Mesenchymal stem cell (in vitro differentiated cells and primary cell): Measurements from ENCODE around the gene SCNN1B.

Experiments used
- DNase-seq: peaks from one replicate; pipeline ENCODE4 v3.0.0-alpha.2; 2013
- H2AFZ ChIP-seq: one replicate; pipeline ENCODE4 v1.6.1; 2013; ENCODE audit warnings: low read depth, mild to moderate bottlenecking, control low read depth, inconsistent platforms, low read length, moderate library complexity
- H2AK5ac ChIP-seq: 2 replicates; pipeline ENCODE4 v1.6.1; 2013; ENCODE audit warnings: low read length, moderate library complexity, mild to moderate bottlenecking, inconsistent platforms; ENCODE audit not compliant: severe bottlenecking
- H2BK120ac ChIP-seq: one replicate; pipeline ENCODE4 v1.6.1; 2013; ENCODE audit warnings: low read depth, mild to moderate bottlenecking, inconsistent platforms, low read length, moderate library complexity
- H2BK12ac ChIP-seq, 2 experiments: one replicate each; pipeline ENCODE4 v1.6.1; 2013; ENCODE audit warnings: inconsistent platforms in 2 of 2, low read length in 2 of 2, mild to moderate bottlenecking in 2 of 2, moderate library complexity in 2 of 2, control low read depth in 1 of 2
- H2BK15ac ChIP-seq: one replicate; pipeline ENCODE4 v1.6.1; 2013; ENCODE audit warnings: mild to moderate bottlenecking, low read depth, inconsistent platforms; ENCODE audit not compliant: poor library complexity, severe bottlenecking
- H2BK5ac ChIP-seq: 2 replicates; pipeline ENCODE4 v1.6.1; 2013; ENCODE audit warnings: low read depth, mild to moderate bottlenecking, low read length, control low read depth, inconsistent platforms; ENCODE audit not compliant: poor library complexity, severe bottlenecking
- H3K14ac ChIP-seq, 2 experiments: one replicate each; pipeline ENCODE4 v1.6.1; 2013; ENCODE audit warnings: inconsistent platforms in 2 of 2, low read length in 2 of 2, control low read depth in 1 of 2, mild to moderate bottlenecking in 1 of 2, moderate library complexity in 1 of 2
- H3K18ac ChIP-seq, 2 experiments: one replicate each; pipeline ENCODE4 v1.6.1; 2013; ENCODE audit warnings: inconsistent platforms in 2 of 2, low read length in 2 of 2, control low read depth in 1 of 2, low read depth in 1 of 2, mild to moderate bottlenecking in 1 of 2
- H3K23ac ChIP-seq, 2 experiments: one replicate each; pipeline ENCODE4 v1.6.1; 2013; ENCODE audit warnings: inconsistent platforms in 2 of 2, low read length in 2 of 2, mild to moderate bottlenecking in 2 of 2, moderate library complexity in 2 of 2, control low read depth in 1 of 2
- H3K27ac ChIP-seq: 2 replicates; pipeline ENCODE4 v1.5.1; 2013; ENCODE audit warnings: mild to moderate bottlenecking, moderate library complexity, low read length, control low read depth, inconsistent platforms; ENCODE audit not compliant: poor library complexity, severe bottlenecking
- H3K27me3 ChIP-seq, 2 experiments: 2 replicates each; pipeline versions ENCODE4 v1.6.1 to v1.7.0; 2013; ENCODE audit warnings: low read length in 2 of 2, mild to moderate bottlenecking in 2 of 2, moderate library complexity in 2 of 2, control low read depth in 1 of 2, inconsistent platforms in 1 of 2; ENCODE audit not compliant: control insufficient read depth in 1 of 2, insufficient read depth in 1 of 2
- H3K36me3 ChIP-seq, 2 experiments: 2 replicates each; pipeline versions ENCODE4 v1.6.1 to v1.7.0; 2013; ENCODE audit warnings: low read length in 2 of 2, control low read depth in 1 of 2, inconsistent platforms in 1 of 2, low read depth in 1 of 2, mild to moderate bottlenecking in 1 of 2; ENCODE audit not compliant: insufficient read depth in 2 of 2, control insufficient read depth in 1 of 2
- H3K4ac ChIP-seq, 2 experiments: one replicate each; pipeline ENCODE4 v1.6.1; 2013; ENCODE audit warnings: inconsistent platforms in 2 of 2, low read length in 2 of 2, mild to moderate bottlenecking in 2 of 2, moderate library complexity in 2 of 2, control low read depth in 1 of 2, low read depth in 1 of 2
- H3K4me1 ChIP-seq: 2 replicates; pipeline ENCODE4 v1.6.1; 2013; ENCODE audit warnings: low read depth, low read length, control low read depth; ENCODE audit not compliant: control insufficient read depth, insufficient read depth
- H3K4me2 ChIP-seq: 2 replicates; pipeline ENCODE4 v1.6.1; 2013; ENCODE audit warnings: low read length, mild to moderate bottlenecking, inconsistent platforms; ENCODE audit not compliant: poor library complexity, severe bottlenecking
- H3K4me3 ChIP-seq, 2 experiments: 2 replicates each; pipeline versions ENCODE4 v1.5.1 to v1.7.0; 2013; ENCODE audit warnings: low read length in 2 of 2, mild to moderate bottlenecking in 2 of 2, control low read depth in 1 of 2, low read depth in 1 of 2; ENCODE audit not compliant: insufficient read depth in 1 of 2
- H3K79me1 ChIP-seq: replicated peaks from 2 replicates; pipeline ENCODE4 v1.6.1; 2013; ENCODE audit warnings: mild to moderate bottlenecking, control low read depth, low read length, inconsistent platforms; ENCODE audit not compliant: poor library complexity, severe bottlenecking
- H3K9ac ChIP-seq: 2 replicates; pipeline ENCODE4 v1.7.0; 2013; ENCODE audit warnings: mild to moderate bottlenecking, low read length, moderate library complexity
- H3K9me3 ChIP-seq: 2 replicates; pipeline ENCODE4 v1.7.0; 2013; ENCODE audit warnings: mild to moderate bottlenecking, low read length; ENCODE audit not compliant: control insufficient read depth
- H4K8ac ChIP-seq: one replicate; pipeline ENCODE4 v1.6.1; 2013; ENCODE audit warnings: inconsistent platforms, mild to moderate bottlenecking, low read length, moderate library complexity
- H4K91ac ChIP-seq: one replicate; pipeline ENCODE4 v1.6.1; 2013; ENCODE audit warnings: mild to moderate bottlenecking, low read length, inconsistent platforms
- WGBS: methylation state at CpG from one replicate; pipeline ENCODE4 v1.1.7; 2013; ENCODE audit warnings: mixed read lengths; 5-methylcytosine and 5-hydroxymethylcytosine counted together

SCNN1B gene

GRCh38 chr16:23383881-23384280 lies 81.8 kb downstream of the SCNN1B start:
- no peak overlapping the region for H2BK12ac ChIP-seq
- no peaks in the 10 kb centered on the region for H3K9me3 ChIP-seq
- no peaks in the 10 kb centered on the region for H3K4me1 ChIP-seq
- H2AK5ac ChIP-seq: no peak overlapping the region
- H4K8ac ChIP-seq: no peak overlapping the region
- H2BK15ac ChIP-seq: no peak overlapping the region
- H3K4me3 ChIP-seq: no peak overlapping the region
- H3K27ac ChIP-seq: no peak overlapping the region
- H4K91ac ChIP-seq: no peak overlapping the region
- DNase-seq: no peak
- H2BK5ac ChIP-seq: no peak overlapping the region
- H3K23ac ChIP-seq: no peak overlapping the region
- H3K27me3 ChIP-seq: peaks cover 7% of the 10 kb centered on the region in 2 experiments
- no peak overlapping the region for H3K14ac ChIP-seq
- WGBS: 86% methylated on average over 3 of the region's 3 CpGs
- H3K79me1 ChIP-seq: no peaks in the 10 kb centered on the region
- H2AFZ ChIP-seq: no peak overlapping the region
- H3K4ac ChIP-seq: no peak overlapping the region
- no peak overlapping the region for H3K9ac ChIP-seq
- H3K4me2 ChIP-seq: no peak overlapping the region
- no peak overlapping the region for H2BK120ac ChIP-seq
- peaks cover 6 to 14% of the 10 kb centered on the region in 2 experiments for H3K36me3 ChIP-seq
- no peak overlapping the region for H3K18ac ChIP-seq

- Histone ChIP-seq H2BK5ac (no peak overlapping the region), H3K36me3 (peaks cover 16 to 24% of the 10 kb centered on the region in 2 experiments), H2BK12ac (no peak overlapping the region), H2AFZ (no peak overlapping the region), H3K27ac (no peak overlapping the region), H3K4ac (no peak overlapping the region), H3K4me1 (no peaks in the 10 kb centered on the region), H2AK5ac (no peak overlapping the region), H3K23ac (no peak overlapping the region), H4K8ac (no peak overlapping the region), H2BK15ac (no peak overlapping the region), H3K18ac (no peak overlapping the region), H3K4me2 (no peak overlapping the region), H3K4me3 (no peak overlapping the region), H3K79me1 (no peaks in the 10 kb centered on the region), H4K91ac (no peak overlapping the region), H3K9me3 (no peaks in the 10 kb centered on the region), H3K9ac (no peak overlapping the region), H3K27me3 (peaks cover 0 to 3% of the 10 kb centered on the region in 2 experiments), H2BK120ac (no peak overlapping the region), H3K14ac (no peak overlapping the region)
- WGBS: 92% methylated on average over 10 of the region's 10 CpGs
- no peak for DNase-seq
These were observed 82.8 kb downstream of the SCNN1B start for GRCh38 chr16:23384878-23385277.

- Histone ChIP-seq H3K4me3 (no peak overlapping the region), H3K27me3 (no peaks in the 10 kb centered on the region), H3K23ac (no peak overlapping the region), H3K9me3 (no peaks in the 10 kb centered on the region), H2BK5ac (no peak overlapping the region), H3K4ac (no peak overlapping the region), H2AFZ (no peak overlapping the region), H3K79me1 (no peaks in the 10 kb centered on the region), H3K14ac (no peak overlapping the region), H2AK5ac (no peak overlapping the region), H3K27ac (no peak overlapping the region), H2BK12ac (no peak overlapping the region), H3K36me3 (peaks cover 18 to 27% of the 10 kb centered on the region in 2 experiments), H3K4me2 (no peak overlapping the region), H2BK15ac (peak overlapping the region; percentile 45), H4K8ac (no peak overlapping the region), H3K18ac (no peak overlapping the region), H2BK120ac (no peak overlapping the region), H3K4me1 (no peaks in the 10 kb centered on the region), H4K91ac (peak overlapping the region; percentile 29), H3K9ac (no peak overlapping the region)
- 93% methylated on average over 15 of the region's 15 CpGs for WGBS
- no peak for DNase-seq
These were observed 83.3 kb downstream of the SCNN1B start for GRCh38 chr16:23385441-23385840.

GRCh38 chr16:23387666-23388065 lies 85.6 kb downstream of the SCNN1B start:
- Histone ChIP-seq H3K4me1 (no peaks in the 10 kb centered on the region), H3K18ac (no peak overlapping the region), H3K9me3 (no peaks in the 10 kb centered on the region), H2AFZ (no peak overlapping the region), H3K79me1 (no peaks in the 10 kb centered on the region), H3K27ac (no peak overlapping the region), H2BK15ac (no peak overlapping the region), H3K27me3 (no peaks in the 10 kb centered on the region), H3K36me3 (peaks cover 39 to 48% of the 10 kb centered on the region in 2 experiments), H2BK12ac (no peak overlapping the region), H3K14ac (no peak overlapping the region), H2AK5ac (no peak overlapping the region), H3K4me3 (no peak overlapping the region), H3K9ac (no peak overlapping the region), H2BK120ac (no peak overlapping the region), H2BK5ac (no peak overlapping the region), H3K4ac (no peak overlapping the region), H4K91ac (no peak overlapping the region), H3K4me2 (no peak overlapping the region), H4K8ac (no peak overlapping the region), H3K23ac (no peak overlapping the region)
- 95% methylated on average over 8 of the region's 8 CpGs for WGBS
- no peak for DNase-seq
